Hippocampal formation (tissue), 2 donors: ENCODE measurements around the gene WWP2.
"Not testable (repeated sequence)": the region's sequence is repeated elsewhere in the genome, so short reads cannot be mapped to it uniquely, and the experiment has no call there.

Source experiments
- DNase-seq, 2 donors: peaks; one replicate each; lab custom pipeline; 2025; lab: John Stamatoyannopoulos, UW

WWP2 gene

GRCh38 chr16:69942627-69943170 is 180.6 kb downstream of the WWP2 start:
- DNase-seq, result no peak

- DNase-seq, result not testable (repeated sequence)
These were observed 181.3 kb downstream of the WWP2 start for GRCh38 chr16:69943241-69944036.

- not testable (repeated sequence) for DNase-seq
These were observed 188.3 kb downstream of the WWP2 start for GRCh38 chr16:69950411-69950810.

DNA sequence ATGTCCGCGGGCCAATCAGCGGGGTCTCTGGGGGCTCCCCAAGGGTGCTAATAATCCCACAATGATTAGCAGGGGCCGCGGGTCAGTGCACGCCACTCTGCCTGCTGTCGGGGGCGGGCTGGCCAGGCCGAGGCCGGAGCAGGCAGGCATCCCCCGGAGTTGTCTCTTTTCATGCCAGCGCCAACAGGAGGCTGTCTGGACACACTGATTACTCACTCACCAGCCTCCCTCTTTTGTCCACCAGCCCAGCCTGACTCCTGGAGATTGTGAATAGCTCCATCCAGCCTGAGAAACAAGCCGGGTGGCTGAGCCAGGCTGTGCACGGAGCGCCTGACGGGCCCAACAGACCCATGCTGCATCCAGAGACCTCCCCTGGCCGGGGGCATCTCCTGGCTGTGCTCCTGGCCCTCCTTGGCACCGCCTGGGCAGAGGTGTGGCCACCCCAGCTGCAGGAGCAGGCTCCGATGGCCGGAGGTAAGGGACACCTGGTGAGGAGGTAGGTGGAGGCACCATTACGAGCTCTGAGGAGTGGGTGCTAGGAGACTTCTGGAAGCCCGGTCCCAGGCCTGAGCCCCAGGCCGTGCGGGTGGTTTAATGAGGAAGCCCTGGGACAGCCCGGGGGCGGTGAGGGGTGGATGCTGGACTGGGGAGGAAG is 189.0 kb downstream of the WWP2 start, which contains the start of gene CLEC18A:
Gene CLEC18A, plus strand, starts transcription at position 318 of the 655 bp plus-strand sequence. Its CDS starts 33 bp downstream, at position 351.
- DNase-seq, result not testable (repeated sequence)

DNA sequence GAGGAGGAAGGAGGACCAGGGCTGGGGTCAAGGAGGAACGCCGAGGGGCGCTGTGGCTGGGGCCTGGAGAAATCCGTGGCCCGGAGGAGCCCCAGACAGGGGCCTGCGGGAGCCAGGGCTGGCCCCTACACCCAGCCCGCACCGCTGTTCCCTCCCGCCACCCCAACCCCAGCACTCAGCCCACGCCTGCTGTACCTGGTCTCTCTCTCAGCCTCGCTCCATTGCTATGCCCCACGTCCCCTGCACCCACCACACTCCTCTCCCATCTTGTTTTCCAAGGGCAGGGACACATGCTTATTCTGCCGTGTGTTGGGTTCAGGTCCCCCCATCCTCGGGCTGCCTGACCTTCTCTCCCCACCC is 189.5 kb downstream of the WWP2 start:
- DNase-seq, result not testable (repeated sequence)

DNA sequence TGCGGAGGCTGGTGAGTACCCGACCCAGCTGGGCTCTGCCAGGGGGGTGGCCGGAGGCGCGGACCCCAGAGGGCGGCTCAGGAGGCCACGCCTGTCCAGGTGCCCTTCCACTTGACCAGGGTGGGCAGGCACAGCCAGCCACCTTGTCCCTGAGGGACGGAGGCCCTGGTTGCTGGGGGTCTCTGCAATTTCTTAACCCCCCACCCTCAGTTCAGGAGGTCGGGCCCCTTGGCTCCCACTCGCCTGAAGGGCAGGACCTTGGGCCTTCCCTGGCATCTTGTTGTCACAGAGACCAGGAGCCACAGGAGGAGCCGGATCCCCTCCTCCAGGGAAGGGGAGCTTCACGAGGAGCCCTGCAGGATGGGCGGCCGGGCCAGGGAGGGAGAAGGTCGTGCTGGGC is 190.0 kb downstream of the WWP2 start:
- DNase-seq, result not testable (repeated sequence)

GRCh38 chr16:69952572-69953355 is 190.6 kb downstream of the WWP2 start:
- not testable (repeated sequence) for DNase-seq

- not testable (repeated sequence) for DNase-seq
These were observed 192.1 kb downstream of the WWP2 start for GRCh38 chr16:69954241-69954640.

DNA sequence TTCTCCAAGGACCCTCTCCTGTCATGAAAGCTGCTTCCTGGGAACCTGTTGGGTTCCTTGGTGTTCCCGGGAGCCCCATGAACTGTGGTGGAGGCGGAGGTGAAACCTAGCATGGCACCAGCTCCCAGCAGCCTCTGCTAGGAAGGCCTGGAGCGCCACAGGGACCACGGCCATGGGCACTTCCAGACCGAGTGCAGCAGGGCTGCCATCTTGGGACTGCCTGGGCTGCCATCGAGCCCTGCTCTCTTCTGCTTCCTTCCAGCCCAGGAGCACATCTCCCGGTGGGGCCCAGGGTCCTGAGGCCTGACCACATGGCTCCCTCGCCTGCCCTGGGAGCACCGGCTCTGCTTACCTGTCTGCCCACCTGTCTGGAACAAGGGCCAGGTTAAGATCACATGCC is 201.2 kb downstream of the WWP2 start:
- DNase-seq, result not testable (repeated sequence)

- not testable (repeated sequence) for DNase-seq
These were observed 203.0 kb downstream of the WWP2 start for GRCh38 chr16:69964960-69965660.

DNA sequence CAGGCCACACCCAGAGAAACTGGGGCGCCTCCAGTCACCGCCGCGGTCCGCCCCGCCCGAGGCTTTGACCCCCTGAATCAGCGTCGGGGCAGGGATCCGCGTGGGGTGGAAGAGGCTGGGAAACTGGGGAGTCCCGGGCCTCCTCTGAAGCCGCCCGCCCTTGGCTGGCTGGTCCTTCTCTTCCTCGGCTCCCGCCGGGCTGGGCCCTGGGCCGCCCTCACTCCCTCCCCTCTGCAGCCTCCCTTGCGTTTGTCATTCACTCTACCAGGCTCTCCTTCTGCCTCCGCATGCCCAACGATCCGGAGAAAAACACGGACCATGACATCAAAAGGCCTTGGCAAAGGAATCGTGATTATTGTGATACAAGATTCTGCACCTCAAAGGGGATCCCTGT is 203.5 kb downstream of the WWP2 start:
- DNase-seq, result not testable (repeated sequence)

DNA sequence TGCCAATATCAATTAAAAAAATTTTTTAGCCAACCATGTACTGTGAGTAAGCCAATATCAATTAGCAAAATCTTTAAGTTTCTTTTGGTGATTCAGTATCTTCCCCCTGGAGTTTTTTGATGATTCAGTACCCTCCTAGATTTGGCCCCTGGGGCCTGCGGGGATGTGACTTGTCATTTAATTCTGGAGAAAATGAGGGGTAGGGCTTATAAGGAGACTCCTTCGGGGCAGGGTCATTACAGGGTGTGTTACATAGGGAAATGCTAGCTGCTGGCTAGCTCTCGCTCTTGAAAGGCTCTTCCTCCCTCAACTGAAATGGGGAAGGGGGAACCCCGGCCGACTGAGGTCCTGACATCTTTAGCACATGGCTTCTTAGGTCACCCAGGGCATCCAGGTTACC is 205.6 kb downstream of the WWP2 start:
- not testable (repeated sequence) for DNase-seq

DNA sequence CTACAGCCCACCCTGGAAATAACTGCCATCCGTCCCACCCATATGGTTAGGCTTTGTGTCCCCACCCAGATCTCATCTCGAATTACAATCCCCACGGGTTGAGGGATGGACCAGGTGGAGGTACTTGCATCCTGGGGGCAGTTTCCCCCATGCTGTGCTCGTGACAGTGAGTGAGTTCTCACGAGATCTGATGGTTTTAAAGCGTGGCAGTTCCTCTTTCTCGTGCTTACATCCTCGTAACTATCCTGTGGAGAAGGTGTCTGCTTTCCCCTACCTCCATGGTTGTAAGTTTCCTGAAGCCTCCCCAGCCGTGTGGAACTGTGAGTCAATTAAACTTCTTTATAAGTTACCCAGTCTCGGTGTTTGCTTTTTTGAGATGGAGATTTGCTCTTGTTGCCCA is 206.0 kb downstream of the WWP2 start:
- DNase-seq, result not testable (repeated sequence)

DNA sequence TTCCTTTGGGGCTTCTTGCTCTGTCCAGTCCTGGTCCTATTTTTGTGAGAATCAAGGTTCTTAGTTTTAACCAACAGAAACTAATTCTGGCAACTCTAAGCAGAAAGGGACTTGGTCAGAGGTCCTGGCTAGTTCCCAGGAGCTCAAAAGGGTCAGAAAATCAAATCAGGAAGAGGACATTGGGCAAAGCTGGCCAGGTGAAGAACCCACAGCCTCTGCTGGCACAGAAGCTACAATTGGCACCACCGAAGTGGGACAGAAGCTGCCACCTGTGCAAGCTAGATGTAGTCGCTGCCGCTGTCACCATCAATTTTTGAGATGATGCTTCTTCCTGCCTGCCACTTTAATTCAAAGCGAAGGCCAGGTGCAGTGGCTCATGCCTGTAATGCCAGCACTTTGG is 207.5 kb downstream of the WWP2 start:
- DNase-seq, result not testable (repeated sequence)

DNA sequence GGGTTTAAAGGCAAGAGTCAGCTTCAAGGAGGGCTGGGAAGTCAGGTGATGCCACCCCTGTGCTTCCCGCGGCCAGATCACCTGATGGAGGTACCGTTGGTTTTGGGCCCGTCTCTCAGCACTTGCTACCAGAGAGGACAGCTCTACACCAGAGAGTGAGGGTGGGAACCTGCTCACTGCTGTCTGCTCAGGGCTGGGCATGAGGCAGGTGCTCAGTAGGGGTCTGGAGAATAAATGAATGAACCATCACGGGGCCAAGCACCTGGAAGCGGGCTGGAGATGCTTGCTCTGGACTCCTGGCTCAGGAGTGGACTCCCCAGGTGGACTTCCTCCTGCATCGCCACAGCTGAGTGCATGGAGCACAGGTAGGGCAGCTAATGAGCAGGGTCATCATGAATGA is 210.0 kb downstream of the WWP2 start:
- DNase-seq, result not testable (repeated sequence)

DNA sequence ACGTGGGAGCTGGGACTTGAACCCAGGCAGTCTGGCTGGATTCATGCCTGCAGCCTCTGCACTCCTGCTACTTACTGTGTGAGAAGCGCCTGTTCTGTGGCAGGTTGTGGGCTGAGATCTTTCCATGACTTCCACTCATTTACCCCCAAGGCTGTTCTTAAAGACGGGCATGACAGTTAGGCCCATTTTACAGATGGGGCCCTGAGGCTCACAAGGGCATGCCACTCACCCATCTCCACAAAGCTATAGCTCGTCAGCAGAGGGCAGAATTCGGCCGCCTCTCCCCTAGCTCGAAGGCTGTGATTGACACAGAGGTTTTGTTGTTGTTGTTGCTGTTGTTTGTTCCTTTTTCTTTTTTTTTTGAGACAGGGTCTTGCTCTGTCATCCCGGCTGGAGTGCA is 210.8 kb downstream of the WWP2 start:
- DNase-seq, result not testable (repeated sequence)

DNA sequence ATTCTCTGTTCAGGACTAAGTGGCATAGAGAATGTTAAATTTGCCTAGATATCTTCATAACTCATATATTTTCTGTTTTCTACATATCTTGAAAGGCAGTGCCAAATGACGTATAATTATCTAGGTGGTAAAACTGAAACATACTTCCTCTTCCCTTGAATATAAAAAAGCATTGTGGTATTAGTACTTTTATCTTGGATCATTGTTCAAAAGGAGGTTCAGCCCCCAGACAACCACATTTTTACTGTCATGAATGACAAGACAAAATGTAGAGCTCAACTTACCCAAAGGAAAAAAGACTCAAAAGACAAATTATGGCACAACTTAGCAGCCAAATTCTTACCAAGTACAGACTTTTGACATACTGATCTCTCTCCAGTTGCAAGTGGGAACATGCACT is 223.1 kb downstream of the WWP2 start:
- not testable (repeated sequence) for DNase-seq
